RWPE1 (cell line): ENCODE measurements around the gene TRABD2B.

Experiments
- CTCF ChIA-PET: fragments of 350-600 bp; sonication (Branson Sonifier 250); formaldehyde crosslinking; extraction: SDS; loops from one replicate; lab custom pipeline; 2021; lab: Yijun Ruan, JAX
- POLR2A ChIA-PET: fragments of 400-600 bp; formaldehyde crosslinking; extraction: SDS; loops from one replicate; lab custom pipeline; 2020; ENCODE audit warnings: antibody characterized with exemption; ENCODE audit not compliant: low non-redundant PET; lab: Yijun Ruan, JAX
- DNase-seq: peaks from one replicate; pipeline ENCODE4 v3.0.0; 2012; ENCODE audit warnings: low spot score
- H3K27ac ChIP-seq: fragments of 450-650 bp; 2 replicates; pipeline ENCODE4 v1.5.1; 2017
- TF ChIP-seq, protein P1 (sequence below): fragments of 450-650 bp; conservative IDR thresholded peaks from 2 replicates; pipeline ENCODE4 v1.5.1; 2017; ENCODE audit warnings: low read depth, mild to moderate bottlenecking

Gene TRABD2B

DNA sequence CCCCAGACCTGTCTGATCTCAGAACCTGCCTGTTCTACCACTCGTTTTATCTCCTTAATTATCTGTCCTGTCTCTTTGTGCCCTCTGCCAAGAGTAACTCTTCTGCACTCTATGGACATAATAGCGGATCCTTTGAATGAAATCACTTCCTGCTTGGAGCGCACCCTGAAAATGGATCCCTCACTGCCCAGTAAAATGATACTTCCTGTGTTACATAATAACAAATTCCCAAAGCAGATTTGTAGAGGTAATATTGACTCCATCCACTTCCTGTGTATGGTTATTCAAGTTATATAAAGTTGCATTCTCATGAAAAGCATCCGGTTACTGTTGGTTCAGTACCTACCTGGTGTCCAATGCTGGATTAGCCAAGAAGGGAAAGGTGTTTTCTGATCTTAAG, 246.0 kb downstream of the TRABD2B start:
- no peak overlapping the region for H3K27ac ChIP-seq
- ChIA-PET CTCF (interaction anchor here (0.6 kb wide), 2 partner anchors 211 to 307 kb away, joined by 3 read pairs; no protein-coding TSS in a partner anchor), POLR2A (no interaction called here)
- TF ChIP-seq, protein P1, sequence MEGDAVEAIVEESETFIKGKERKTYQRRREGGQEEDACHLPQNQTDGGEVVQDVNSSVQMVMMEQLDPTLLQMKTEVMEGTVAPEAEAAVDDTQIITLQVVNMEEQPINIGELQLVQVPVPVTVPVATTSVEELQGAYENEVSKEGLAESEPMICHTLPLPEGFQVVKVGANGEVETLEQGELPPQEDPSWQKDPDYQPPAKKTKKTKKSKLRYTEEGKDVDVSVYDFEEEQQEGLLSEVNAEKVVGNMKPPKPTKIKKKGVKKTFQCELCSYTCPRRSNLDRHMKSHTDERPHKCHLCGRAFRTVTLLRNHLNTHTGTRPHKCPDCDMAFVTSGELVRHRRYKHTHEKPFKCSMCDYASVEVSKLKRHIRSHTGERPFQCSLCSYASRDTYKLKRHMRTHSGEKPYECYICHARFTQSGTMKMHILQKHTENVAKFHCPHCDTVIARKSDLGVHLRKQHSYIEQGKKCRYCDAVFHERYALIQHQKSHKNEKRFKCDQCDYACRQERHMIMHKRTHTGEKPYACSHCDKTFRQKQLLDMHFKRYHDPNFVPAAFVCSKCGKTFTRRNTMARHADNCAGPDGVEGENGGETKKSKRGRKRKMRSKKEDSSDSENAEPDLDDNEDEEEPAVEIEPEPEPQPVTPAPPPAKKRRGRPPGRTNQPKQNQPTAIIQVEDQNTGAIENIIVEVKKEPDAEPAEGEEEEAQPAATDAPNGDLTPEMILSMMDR, result no peak
- DNase-seq, result no peak

DNA sequence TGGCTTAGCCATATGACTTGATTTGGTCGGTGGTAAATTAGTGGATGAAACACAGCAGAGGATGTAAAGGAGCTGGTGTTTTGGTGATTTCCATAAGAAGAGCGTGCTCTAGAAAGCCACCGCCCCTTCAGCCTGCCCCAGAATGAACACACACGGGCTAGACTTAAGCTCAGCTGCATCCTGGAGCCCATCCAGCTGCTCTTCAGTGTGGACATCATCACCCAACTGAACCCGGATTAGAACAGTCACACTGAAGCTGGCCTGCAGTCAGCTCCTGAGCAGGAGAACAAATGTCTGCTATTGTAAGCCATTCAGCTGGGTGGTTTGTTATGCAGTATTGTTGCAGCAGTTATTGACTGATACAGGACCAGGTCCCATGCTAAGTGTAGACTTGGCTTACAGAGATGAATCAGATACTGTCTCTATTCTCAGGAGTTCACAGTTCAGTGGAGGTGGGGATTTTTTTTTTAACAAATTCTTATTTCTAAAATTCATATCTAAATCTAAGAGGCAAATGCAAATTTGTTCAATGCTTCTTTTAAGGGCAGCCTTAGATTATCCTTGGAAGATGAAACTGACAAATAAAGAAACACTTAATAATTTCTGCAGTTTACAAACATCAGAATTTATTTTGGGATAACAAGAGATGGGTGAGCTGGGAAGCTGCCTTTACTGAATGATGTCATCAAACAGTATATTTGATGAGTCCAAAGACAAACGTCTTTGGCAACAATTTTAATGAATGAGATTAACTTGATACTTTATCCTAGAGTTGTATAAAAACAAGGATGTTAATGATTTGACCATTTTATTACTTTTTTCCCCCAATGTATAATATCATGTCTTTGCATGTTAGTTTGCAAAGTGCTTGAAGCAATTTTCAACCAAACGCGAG, 251.2 kb downstream of the TRABD2B start:
- CTCF ChIA-PET, result interaction anchor here (0.6 to 0.8 kb wide), 3 partner anchors 162 to 322 kb away, joined by 3 to 7 read pairs (median 3); partner anchors contain the start of gene TRABD2B
- DNase-seq, result no peak
- POLR2A ChIA-PET, result no interaction called here
- H3K27ac ChIP-seq, result no peak overlapping the region
- TF ChIP-seq, protein P1, result no peak

DNA sequence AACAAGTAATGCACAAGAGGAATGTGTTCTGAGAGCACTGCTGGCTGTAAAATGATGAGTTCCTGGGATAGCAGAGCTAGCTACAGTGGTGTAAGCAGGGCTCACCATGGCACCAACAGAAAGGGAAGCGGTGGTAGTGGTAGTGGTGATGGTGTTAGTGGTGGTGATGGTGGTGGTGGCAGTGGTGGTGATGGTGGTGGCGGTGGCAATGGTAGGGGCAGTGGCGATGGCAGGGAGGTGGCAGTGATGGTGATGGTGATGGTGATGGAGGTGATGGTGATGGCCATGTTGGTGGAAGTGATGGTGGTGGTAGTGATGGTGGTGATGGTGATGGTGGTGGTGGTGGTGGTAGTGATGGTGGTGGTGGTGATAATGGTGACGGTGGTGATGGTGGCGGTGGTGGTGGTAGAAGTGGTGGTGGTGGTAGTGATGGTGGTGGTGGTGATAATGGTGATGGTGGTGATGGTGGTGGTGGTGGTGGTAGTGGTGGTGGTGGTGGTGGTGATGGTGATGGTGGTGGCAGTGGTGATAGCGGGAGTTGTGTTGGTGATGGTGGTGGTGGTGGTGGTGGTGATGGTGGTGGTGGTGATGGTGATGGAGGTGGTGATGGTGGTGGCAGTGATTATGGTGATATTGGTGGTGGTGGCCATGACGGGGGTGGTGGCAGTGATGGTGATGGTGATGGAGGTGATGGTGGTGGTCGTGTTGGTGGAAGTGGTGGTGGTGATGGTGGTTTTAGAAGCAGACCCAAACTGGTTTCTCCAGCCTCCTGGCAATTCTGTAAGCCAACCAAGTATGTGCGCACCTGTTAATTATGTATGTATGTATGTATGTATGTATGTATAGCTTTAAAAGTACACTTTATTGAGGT, 254.1 kb downstream of the TRABD2B start:
- TF ChIP-seq, protein P1, result no peak
- H3K27ac ChIP-seq, result no peak overlapping the region
- ChIA-PET CTCF (no interaction called here), POLR2A (no interaction called here)
- no peak for DNase-seq

DNA sequence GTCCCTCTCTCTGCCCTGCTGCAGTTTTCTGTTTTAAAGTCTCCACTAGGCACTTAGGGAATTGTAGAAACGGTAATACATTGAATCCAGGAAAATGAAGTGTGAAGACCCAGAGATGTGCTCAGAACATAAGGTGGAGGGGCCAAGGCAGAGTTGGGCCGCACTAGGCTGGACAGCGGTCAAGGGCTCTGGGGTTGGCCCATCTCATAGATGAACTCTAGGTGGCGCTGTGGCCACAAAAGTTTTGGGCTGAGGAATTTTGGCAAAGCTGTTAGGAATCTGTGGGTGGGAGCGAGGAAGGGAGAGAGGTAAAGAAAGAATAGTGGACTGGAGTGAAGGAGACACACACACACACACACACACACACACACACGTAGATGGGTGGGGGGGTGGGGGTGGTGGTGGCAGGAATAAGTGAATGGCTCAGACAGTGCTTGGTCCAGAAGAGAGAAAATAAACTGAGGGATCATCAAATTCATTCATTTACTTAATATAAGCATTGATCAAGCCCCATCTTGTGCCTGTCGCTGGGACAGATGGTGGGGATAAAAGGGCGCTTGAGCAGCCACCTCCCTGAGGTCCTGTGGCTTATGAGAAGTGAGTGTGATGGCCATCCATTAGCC, 258.5 kb downstream of the TRABD2B start:
- TF ChIP-seq, protein P1, result peak; percentile 70
- ChIA-PET CTCF (interaction anchor here (0.8 to 1.5 kb wide), 2 partner anchors 14 to 124 kb away, joined by 3 read pairs; no protein-coding TSS in a partner anchor), POLR2A (no interaction called here)
- H3K27ac ChIP-seq, result no peak overlapping the region
- DNase-seq, result peak; percentile 53

DNA sequence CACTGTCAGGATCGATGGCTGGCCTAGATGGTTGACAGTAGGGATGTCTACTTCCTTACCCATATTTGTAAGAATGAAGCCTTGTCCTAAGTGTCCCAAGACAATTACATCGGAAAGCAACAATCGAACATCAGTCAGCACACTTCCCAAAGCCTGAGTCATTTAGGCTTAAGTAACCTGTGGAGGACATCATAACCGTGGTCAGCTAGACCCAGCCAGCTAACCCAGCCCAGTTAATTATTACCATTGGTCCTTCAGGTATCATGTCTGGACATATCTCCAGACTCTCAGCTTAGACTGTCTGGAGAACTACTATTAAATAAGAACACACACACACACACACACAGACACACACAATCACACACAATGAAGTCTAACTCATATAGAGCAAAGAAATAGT, 264.7 kb downstream of the TRABD2B start:
- no peak for DNase-seq
- H3K27ac ChIP-seq, result no peak overlapping the region
- POLR2A ChIA-PET, result no interaction called here
- TF ChIP-seq, protein P1, result no peak
- CTCF ChIA-PET, result interaction anchor here (0.6 to 1.5 kb wide), 2 partner anchors 20 to 297 kb away, joined by 3 to 4 read pairs; no protein-coding TSS in a partner anchor
